ENCODE data around the gene GTF2F2.

GRCh38 chr13:45299194-45299593 lies 178.9 kb downstream of the GTF2F2 start:
- TF ChIP-seq POLR2A (IDR thresholded peaks at IDR 0.05) (no peak), POLR2AphosphoS5 (IDR thresholded peaks at IDR 0.05; ENCODE audit: insufficient read depth in 1 of 2, low read depth in 1 of 2) (no peak), CTCF (IDR thresholded peaks at IDR 0.05) (no peak)
